ENCODE measurements around the gene CHKA.

Gene CHKA

GRCh38 chr11:68028802-68029545 is 92.2 kb downstream of the CHKA start:
- no peak for DNase-seq

GRCh38 chr11:68027667-68028066 is 93.5 kb downstream of the CHKA start:
- DNase-seq: no peak

GRCh38 chr11:68026391-68027105 is 94.6 kb downstream of the CHKA start:
- DNase-seq: no peak

GRCh38 chr11:68025047-68025446 is 96.1 kb downstream of the CHKA start:
- no peak for DNase-seq

- no peak for DNase-seq
Observed at GRCh38 chr11:68024508-68024907, 96.7 kb downstream of the CHKA start.

GRCh38 chr11:68022531-68022930 is 98.7 kb downstream of the CHKA start:
- DNase-seq: no peak

GRCh38 chr11:68021167-68021787 is 99.9 kb downstream of the CHKA start:
- no peak for DNase-seq

GRCh38 chr11:68020575-68020974 is 100.6 kb downstream of the CHKA start:
- DNase-seq: peak in 1 of 2 experiments; percentile 10

GRCh38 chr11:68019486-68019885 is 101.7 kb downstream of the CHKA start:
- DNase-seq: no peak

- DNase-seq: no peak
Observed at GRCh38 chr11:68018730-68019190, 102.4 kb downstream of the CHKA start.

GRCh38 chr11:68017980-68018729 is 103.0 kb downstream of the CHKA start:
- no peak for DNase-seq

- no peak for DNase-seq
Observed at GRCh38 chr11:68016904-68017817, 104.0 kb downstream of the CHKA start.

GRCh38 chr11:68016161-68016903 is 104.9 kb downstream of the CHKA start:
- no peak for DNase-seq

- no peak for DNase-seq
Observed at GRCh38 chr11:68015467-68015866, 105.7 kb downstream of the CHKA start.

- no peak for DNase-seq
Observed at GRCh38 chr11:68014947-68015447, 106.2 kb downstream of the CHKA start.

- DNase-seq: no peak
Observed at GRCh38 chr11:68014157-68014946, 106.8 kb downstream of the CHKA start.

GRCh38 chr11:68013611-68014156 is 107.5 kb downstream of the CHKA start:
- no peak for DNase-seq

GRCh38 chr11:68012843-68013610 is 108.2 kb downstream of the CHKA start:
- no peak for DNase-seq

All from NCI-H1930 (cell line).